Limb (tissue), 2 donors: ENCODE data around the gene ZNF229.
"Not testable (repeated sequence)": the region's sequence is repeated elsewhere in the genome, so short reads cannot be mapped to it uniquely, and the experiment has no call there.

Experiments
- DNase-seq, 2 donors: peaks; one replicate each; pipeline ENCODE4 v3.0.0-alpha.2; 2016; ENCODE audit errors: extremely low spot score in 2 of 2

ZNF229 gene

DNA sequence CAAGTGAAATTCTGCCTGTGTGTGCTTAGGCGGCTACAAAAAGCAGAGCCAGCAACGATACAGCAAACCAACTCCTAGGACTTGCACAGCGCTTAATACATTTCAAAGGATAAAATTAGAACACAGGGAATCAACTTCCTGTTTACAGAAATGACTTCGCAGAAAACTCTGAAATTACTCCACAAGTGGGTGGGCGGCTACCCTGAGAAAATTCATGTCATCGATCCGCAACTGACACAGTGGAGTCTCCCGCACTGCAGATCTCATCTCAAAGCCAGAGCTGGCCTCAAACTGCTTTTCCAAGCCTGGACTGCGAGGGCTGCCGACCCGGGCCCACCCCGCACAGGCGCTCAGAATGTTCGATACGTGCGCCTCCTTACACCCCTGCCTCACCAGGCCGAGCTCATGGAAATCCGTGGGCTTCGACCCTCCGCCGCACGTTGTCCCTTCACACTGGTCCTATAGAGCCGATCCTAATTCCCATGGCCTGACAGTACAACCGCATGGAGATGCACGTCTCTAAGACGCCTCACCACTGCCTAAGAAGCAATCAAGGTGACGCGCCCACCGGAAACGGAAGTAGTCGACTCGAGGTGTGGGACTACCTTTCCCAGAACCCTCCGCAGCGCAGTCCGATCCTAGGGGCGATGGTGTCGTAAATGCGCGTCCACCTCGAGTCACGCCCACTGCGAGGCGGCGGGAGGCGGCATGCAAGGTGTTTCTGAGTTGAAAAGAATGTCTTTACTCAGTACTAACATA lies at the start of gene ZNF229:
TSS of gene ZNF229 (minus strand) at position 557 of the 759 bp plus-strand sequence. CDS start 5,625 bp downstream, outside the sequence.
- peak; percentile 90 to 94 for DNase-seq

DNA sequence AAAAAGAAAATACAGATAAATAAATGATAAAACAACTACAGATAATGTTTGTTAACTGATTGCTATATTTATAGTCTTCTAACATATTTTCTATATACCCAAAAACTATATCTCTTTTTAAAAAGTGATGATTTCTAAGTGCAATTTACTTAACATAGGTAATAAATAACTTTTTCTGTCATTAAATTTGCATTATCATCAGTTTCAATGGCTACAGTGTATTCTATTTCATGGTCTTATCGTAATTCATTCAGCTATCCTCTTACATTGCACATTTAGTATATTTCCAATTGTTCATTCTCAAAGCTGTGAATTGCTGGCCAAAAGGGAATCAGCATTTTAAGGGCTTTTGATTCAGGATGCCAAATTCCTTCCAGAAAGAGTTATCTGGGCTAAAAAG lies 48.4 kb upstream of the ZNF229 start:
- DNase-seq: no peak

DNA sequence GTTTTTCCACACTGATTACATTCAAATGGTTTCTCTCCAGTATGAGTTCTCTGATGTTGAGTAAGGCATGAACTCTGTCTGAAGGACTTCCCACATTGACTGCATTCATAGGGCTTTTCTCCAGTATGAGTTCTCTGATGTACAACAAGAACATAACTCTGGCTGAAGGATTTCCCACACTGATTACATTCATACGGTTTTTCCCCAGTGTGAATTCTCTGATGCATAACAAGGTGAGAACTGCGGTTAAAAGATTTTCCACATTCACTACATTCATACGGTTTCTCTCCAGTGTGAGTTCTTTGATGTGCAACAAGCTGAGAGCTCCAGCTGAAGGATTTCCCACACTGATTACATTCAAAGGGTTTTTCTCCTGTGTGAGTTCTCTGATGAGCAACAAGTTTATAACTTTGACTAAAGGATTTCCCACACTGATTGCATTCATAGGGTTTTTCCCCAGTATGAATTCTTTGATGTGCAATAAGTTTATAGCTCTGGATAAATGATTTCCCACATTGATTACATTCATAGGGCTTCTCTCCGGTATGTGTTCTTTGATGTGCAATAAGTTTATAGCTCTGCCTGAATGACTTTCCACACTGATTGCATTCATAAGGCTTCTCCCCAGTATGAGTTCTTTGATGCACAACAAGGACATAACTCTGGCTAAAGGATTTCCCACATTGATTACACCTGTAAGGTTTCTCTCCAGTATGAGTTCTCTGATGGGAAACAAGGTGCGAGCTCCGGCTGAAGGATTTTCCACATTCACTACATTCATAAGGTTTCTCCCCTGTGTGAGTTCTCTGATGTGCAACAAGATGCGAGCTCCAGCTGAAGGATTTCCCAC lies 28.5 kb upstream of the ZNF229 start:
- no peak for DNase-seq

DNA sequence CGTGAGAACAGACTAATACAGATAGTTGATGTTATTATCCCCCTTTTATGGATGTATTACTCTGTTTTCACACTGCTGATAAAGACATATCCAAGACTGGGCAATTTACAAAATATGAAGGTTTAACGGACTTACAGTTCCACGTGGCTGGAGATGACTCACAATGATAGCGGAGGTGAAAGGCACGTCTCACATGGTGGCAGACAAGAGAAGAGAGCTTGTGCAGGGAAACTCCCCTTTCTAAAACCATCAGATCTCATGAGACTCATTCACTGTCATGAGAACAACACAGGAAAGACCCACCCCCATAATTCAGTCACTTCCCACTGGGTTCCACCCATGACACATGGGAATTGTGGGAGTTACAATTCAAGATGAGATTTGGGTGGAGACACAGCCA lies 20.5 kb upstream of the ZNF229 start:
- DNase-seq: not testable (repeated sequence)

DNA sequence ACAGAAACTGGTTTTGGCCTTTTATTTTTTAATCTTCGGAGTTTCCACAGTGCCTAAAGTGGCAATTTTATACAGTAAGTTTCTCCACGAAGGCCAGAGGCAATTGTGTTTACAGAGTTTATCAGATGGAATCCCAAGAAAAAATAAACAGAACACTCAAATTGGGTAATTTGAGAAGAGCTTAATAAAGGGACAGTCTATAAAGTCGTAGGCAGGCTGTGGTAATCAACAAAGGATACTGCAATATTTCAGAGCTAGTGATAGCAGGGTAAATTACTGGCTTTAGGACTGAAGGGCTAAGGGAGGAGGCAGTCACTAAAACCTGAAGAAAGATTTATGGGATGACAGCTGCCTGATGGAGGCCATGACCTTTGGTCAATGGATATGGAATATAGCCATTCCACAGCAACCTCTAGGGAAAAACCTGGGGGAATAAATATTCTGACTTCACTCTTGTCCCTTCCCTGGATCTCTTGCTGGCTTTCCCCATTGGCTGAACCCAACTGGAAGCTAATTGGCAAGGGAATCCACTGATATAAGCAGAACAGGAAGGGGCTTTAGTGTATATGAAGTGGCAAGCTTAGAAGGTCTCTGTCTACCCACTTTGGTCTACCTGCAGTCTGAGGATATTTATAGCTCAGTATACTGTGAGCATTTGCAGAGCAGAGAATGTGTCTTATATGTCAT lies 14.5 kb upstream of the ZNF229 start:
- DNase-seq: not testable (repeated sequence)

DNA sequence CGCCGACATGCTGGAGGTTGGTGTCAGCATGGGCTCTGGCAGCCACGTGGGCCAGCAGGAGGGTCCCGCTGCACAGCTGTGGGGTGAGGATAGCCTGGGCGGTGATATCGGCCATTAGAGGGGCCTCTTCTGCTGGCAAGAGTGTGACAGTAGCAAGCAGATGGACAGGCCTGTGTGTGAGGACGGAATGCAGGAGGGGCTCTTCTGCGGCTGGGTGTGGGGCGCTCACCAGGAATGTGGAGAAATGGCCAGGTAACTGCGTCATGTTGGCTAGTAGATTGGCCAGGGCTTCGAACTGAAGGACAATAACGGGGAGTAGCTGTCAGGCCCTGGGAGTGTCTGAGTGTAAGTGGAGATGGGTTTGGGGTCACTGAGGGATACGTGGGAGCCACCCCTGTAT lies 7.7 kb upstream of the ZNF229 start:
- not testable (repeated sequence) for DNase-seq

DNA sequence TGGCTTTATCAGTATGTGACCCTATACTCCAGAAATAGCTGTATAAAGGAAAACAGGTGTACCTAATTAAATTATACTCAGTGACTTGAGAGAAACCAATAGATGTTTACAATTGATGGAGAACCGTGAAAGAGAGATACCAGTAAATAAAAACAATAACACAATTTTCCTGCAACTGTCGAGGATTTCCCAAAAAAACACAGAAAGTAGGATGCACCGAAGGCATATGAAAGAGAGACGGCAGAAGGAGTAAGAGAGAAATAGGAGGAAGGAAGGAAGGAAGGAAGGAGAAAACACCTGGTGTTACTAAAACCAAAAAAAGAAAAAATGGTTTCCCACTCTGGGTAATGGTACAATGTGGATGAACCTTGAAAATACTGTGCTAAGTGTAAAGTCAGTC lies 6.8 kb upstream of the ZNF229 start:
- DNase-seq: no peak

DNA sequence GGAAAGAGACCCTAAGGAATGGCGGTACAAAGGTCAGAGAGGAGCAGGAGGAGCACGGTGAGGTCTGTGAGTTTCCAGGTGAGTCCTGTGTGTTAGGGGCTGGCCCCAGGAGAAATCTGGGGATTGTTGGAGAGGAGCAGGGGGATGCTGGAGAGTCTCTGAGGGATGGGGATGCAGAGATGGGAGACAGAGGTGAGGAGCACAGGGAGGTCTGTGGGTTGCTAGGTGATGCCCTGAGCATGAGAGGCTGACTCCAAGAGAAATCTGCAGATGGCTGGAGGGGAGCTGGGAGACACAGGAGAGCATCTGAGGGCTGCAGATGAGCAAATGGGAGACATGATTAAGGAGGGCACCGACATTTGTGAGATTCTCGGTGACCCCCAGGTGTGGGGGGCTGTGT lies 4.1 kb upstream of the ZNF229 start:
- no peak for DNase-seq

DNA sequence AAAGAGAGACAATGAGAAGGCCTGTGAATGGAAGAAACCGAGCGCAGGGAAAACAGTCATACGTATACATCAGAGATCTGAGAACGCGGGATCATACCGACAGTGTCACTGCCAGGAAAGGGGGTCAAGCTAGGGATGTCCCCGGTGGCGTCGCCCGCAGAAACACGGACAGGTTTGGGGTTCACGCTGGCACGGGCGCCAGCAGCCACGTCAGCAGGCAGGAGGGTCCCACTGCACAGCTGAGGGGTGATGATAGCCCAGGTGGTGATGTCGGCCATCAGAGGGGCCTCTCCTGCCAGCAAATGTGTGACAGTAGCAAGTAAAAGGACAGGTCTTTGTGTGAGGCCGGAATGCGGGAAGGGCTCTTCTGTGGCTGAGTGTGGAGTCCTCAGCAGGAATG lies 3.4 kb upstream of the ZNF229 start:
- DNase-seq: no peak

DNA sequence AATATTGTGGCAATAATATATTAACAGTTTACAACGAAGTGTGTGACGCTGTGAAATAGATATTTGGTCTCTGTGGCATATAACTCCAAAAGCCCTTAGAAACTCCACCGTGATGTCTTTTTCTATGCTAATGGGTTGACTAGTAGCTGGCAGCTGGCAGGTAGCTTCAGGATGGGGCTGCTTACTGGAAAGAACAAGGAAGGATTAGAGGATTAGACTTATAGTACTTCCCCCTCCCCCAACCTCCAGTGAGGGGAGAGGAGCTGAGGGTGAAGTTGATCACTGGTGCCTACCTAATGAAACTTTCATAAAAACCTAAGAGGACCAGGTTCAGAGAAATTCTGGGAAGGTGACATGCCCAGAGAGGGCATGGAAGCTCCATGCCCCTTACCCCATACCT lies 9.8 kb downstream of the ZNF229 start:
- DNase-seq: no peak

GRCh38 chr19:44435441-44435840 lies 12.8 kb downstream of the ZNF229 start:
- DNase-seq: no peak

GRCh38 chr19:44430956-44431355 lies 17.3 kb downstream of the ZNF229 start:
- no peak for DNase-seq

DNA sequence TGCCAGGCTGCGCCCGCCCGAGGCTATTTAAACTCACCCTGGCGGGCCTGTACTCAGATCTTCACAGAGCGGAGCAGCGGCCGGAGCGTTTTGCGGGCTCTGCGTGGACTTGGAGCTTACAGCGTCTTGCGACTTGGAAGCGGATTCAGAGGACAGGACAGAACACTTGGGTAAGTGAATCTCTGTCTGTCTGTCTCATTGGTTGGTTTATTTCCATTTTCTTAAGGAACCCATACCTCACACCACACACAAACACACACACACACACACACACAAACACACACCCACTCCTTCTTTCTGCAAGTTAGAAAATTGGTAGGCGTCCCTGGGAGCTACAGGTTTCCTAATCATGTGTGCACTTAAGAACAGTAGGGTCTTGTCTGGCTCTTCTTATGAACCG lies 32.7 kb downstream of the ZNF229 start:
- DNase-seq: not testable (repeated sequence)

DNA sequence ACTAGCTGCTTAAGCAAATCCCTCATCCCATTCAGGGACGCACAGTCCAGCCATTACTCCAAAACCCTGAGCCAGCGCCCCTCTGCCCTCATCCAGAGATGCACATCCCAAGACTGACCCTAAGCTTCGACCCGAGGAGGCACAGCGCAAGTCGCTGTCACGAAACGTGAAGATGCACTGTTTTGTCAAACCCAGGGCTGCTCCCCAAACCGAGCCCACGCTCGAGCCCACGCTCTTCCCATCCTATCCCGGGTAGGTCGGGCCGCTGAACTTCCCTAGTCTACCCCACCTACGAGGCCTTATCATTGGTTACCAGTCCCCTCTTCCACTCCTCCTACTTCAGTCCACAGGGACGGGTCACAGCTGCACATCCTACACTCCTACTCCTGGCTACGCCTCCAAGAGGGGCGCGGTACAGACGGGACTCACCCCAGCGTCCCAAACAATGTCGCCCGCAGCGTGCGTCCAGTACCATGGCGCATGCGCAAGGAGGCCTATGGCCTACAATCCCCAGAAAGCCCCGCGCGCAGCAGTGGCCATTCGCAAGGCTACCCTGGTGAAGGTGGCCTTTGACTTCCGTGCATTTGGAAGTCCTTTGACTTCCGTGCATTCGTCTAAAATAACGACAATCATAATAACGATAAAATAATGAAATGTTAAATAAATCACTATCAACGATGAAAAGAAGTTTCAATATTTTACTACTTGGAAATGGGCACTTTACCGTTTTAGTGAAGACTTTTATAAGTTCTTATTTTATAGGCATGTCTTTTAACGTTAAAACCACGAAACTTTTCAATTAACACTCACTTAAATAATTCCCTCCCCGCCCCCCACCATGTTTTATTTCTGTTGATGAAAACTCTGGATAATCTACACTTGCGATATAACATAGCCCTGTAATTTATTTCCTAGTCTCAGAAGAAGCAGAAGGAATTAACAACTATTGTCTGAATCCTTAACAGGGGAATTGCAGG lies 46.8 kb downstream of the ZNF229 start, which contains the start of gene ZNF285:
TSS of gene ZNF285 (minus strand) at position 470 of the 977 bp plus-strand sequence. CDS start 4,395 bp downstream, outside the sequence.
- DNase-seq: peak; percentile 94 to 99

GRCh38 chr19:44389268-44389667 lies 59.0 kb downstream of the ZNF229 start:
- not testable (repeated sequence) for DNase-seq
